Measurements from ENCODE around the gene BAIAP2L1.

DNA sequence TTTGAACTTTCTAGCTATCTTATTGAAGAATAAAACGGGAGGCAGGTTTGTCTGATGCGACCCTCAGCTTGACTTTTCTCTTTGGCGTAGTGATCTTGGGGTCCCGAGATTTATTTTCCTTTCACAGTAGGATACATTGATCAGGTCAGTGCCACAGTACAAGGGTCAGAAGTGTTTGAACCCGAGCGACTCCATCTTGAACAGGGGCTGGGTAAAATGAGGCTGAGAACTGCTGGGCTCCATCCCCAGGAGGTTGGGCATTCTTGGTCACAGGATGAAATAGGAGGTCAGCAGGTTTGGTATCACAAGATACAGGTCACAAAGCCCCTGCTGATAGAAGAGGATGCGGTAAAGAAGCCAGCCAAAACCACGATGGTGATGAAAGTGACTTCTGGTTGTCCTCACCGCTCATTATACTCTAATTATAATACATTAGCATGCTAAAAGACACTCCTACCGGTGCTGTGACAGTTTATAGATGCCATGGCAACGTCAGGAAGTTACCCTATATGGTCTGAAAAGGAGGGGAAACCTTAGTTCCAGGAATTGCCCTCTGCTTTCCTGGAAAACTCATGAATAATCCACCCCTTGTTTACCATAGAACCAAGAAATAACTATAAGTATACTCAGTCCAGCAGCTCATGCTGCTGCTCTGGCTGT, 145.8 kb downstream of the BAIAP2L1 start:
- TF ChIP-seq GATA3 (IDR thresholded peaks at IDR 0.05; ENCODE audit: low read depth, low read length) (no peak), GATA2 (IDR thresholded peaks at IDR 0.05; ENCODE audit: low read depth, low read length) (no peak)
